Breast epithelium (tissue), 3 donors: Measurements from ENCODE around the gene DSCAML1.

ENCODE experiments used
- POLR2A ChIP-seq: fragments of 450-650 bp; IDR thresholded peaks from one replicate; pipeline ENCODE4 v1.6.1; 2016; ENCODE audit warnings: antibody characterized with exemption, mild to moderate bottlenecking, moderate library complexity
- POLR2AphosphoS5 ChIP-seq, 3 donors: sonication (generic); formaldehyde crosslinking; IDR thresholded peaks; one replicate each; pipeline ENCODE4 v1.6.1; 2017; ENCODE audit warnings: antibody characterized with exemption in 3 of 3
- TF ChIP-seq, protein P1 (sequence below), 3 donors: fragments of 450-650 bp; IDR thresholded peaks; one replicate each; pipeline ENCODE4 v1.5.1; 2016 to 2017; ENCODE audit warnings: antibody characterized with exemption in 3 of 3, mild to moderate bottlenecking in 3 of 3, moderate library complexity in 3 of 3

DNA sequence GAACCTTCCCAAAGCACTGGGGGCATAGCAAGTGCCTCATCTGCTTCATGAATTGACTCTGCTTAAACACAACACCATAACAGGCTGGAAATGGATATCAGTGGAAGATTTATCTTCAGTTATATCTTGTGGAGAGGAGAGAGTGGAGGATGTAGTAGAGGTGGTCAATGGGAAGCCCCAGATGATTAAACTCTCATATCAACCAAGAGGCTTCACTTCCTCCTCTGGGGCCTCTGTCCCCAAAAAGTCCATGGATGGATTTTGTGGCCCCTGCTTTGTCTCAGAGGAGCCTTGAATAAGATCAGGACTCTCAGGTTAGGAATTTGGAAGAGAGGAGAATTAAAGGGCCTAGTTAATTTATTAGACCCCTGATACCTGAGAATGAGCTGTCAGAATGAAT lies 363.3 kb downstream of the DSCAML1 start:
- TF ChIP-seq, protein P1, sequence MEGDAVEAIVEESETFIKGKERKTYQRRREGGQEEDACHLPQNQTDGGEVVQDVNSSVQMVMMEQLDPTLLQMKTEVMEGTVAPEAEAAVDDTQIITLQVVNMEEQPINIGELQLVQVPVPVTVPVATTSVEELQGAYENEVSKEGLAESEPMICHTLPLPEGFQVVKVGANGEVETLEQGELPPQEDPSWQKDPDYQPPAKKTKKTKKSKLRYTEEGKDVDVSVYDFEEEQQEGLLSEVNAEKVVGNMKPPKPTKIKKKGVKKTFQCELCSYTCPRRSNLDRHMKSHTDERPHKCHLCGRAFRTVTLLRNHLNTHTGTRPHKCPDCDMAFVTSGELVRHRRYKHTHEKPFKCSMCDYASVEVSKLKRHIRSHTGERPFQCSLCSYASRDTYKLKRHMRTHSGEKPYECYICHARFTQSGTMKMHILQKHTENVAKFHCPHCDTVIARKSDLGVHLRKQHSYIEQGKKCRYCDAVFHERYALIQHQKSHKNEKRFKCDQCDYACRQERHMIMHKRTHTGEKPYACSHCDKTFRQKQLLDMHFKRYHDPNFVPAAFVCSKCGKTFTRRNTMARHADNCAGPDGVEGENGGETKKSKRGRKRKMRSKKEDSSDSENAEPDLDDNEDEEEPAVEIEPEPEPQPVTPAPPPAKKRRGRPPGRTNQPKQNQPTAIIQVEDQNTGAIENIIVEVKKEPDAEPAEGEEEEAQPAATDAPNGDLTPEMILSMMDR (IDR thresholded peaks at IDR 0.05), result no peak
- no peak for TF ChIP-seq POLR2AphosphoS5 (IDR thresholded peaks at IDR 0.05)
- TF ChIP-seq POLR2A, result no peak
